ENCODE results near the gene OR6S1. TPM values are rescaled to one million over a fixed set of nuclear protein-coding genes. Genes with fewer than 3 reads are reported as not detected.
A peak's percentile ranks its signal among the peaks of the same experiment; 100 is the strongest.
"Not testable (repeated sequence)": the region's sequence is repeated elsewhere in the genome, so short reads cannot be mapped to it uniquely, and the experiment has no call there.

The OR6S1 gene
- total and polyA plus RNA-seq, 2 donors from 2014 or later, result not detected

DNA sequence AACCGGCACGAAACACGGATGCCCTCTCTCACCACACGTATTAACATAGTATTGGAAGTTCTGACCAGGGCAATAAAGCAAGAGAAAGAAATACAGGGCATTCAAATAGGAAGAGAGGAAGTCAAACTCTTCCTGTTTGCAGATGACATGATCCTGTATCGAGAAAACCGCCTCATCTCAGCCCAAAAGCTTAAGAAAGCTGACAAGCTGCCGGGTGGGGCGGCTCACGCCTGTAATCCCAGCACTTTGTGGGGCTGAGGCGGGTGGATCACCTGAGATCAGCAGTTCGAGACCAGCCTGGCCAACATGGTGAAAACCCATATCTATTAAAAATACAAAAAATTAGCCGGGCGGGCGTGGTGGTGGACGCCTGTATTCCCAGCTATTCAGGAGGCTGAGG lies 17.7 kb downstream of the OR6S1 start:
- H3K4me3 ChIP-seq (ENCODE audit: low read length in 3 of 3), result no peak overlapping the region
- DNase-seq, result no peak
- FAIRE-seq, result no peak
- intact Hi-C loops (cut with DNase I), result no loop called here
- no peak overlapping the region for H3K27ac ChIP-seq (ENCODE audit: low read depth in 2 of 2, low read length in 2 of 2)
- no peak overlapping the region for H3K9ac ChIP-seq (ENCODE audit: low read length in 3 of 3)
- peaks cover 38% of the 10 kb centered on the region for H3K27me3 ChIP-seq (ENCODE audit: control insufficient read depth, insufficient read depth, low read length)
- TF ChIP-seq, protein P1, sequence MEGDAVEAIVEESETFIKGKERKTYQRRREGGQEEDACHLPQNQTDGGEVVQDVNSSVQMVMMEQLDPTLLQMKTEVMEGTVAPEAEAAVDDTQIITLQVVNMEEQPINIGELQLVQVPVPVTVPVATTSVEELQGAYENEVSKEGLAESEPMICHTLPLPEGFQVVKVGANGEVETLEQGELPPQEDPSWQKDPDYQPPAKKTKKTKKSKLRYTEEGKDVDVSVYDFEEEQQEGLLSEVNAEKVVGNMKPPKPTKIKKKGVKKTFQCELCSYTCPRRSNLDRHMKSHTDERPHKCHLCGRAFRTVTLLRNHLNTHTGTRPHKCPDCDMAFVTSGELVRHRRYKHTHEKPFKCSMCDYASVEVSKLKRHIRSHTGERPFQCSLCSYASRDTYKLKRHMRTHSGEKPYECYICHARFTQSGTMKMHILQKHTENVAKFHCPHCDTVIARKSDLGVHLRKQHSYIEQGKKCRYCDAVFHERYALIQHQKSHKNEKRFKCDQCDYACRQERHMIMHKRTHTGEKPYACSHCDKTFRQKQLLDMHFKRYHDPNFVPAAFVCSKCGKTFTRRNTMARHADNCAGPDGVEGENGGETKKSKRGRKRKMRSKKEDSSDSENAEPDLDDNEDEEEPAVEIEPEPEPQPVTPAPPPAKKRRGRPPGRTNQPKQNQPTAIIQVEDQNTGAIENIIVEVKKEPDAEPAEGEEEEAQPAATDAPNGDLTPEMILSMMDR (IDR thresholded peaks at IDR 0.05; ENCODE audit: borderline replicate concordance, extremely low read depth, insufficient read depth), result no peak
- no peaks in the 10 kb centered on the region for H3K36me3 ChIP-seq (ENCODE audit: control insufficient read depth in 2 of 3, insufficient read depth in 3 of 3, low read length in 3 of 3)
- H3K4me1 ChIP-seq (ENCODE audit: control insufficient read depth in 2 of 3, insufficient read depth in 2 of 3, low read depth in 1 of 3, low read length in 3 of 3), result peaks cover 0 to 3% (median 0%) of the 10 kb centered on the region in 3 donors
- H3K9me3 ChIP-seq (ENCODE audit: control insufficient read depth in 2 of 3, insufficient read depth in 1 of 3, low read length in 3 of 3), result no peaks in the 10 kb centered on the region

DNA sequence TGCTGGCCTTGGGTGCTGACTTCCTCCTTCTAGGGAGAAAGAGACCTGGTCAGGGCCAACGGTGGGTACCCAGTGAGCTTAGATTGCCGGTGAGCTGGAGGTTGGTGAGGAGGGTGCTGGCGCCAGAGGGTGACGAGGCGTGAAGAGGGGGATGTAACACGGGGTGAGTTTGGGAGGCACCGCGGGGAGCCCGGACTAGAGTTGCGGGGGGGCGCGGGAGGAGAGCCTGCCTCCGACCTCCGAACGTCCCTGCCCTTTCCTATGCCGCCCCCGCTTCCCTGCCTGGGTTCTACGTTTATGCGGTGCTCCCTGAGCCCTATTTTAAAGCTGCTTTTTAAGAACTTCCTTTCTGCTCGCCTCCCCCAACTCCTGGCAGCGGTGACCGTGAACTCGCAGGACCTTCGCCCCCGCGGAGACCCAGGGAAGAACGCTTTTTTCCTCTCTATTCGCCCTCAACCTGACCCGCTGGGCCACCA lies 18.6 kb downstream of the OR6S1 start:
- Histone ChIP-seq H3K27ac (ENCODE audit: low read depth in 2 of 2, low read length in 2 of 2) (no peak overlapping the region), H3K4me3 (ENCODE audit: low read length in 3 of 3) (no peak overlapping the region), H3K9me3 (ENCODE audit: control insufficient read depth in 2 of 3, insufficient read depth in 1 of 3, low read length in 3 of 3) (no peaks in the 10 kb centered on the region), H3K4me1 (ENCODE audit: control insufficient read depth in 2 of 3, insufficient read depth in 2 of 3, low read depth in 1 of 3, low read length in 3 of 3) (peaks cover 0 to 3% (median 0%) of the 10 kb centered on the region in 3 donors), H3K27me3 (ENCODE audit: control insufficient read depth, insufficient read depth, low read length) (peaks cover 28% of the 10 kb centered on the region), H3K36me3 (ENCODE audit: control insufficient read depth in 2 of 3, insufficient read depth in 3 of 3, low read length in 3 of 3) (no peaks in the 10 kb centered on the region), H3K9ac (ENCODE audit: low read length in 3 of 3) (no peak overlapping the region)
- TF ChIP-seq, protein P1 (IDR thresholded peaks at IDR 0.05; ENCODE audit: borderline replicate concordance, extremely low read depth, insufficient read depth), result no peak
- intact Hi-C loops (cut with DNase I), result no loop called here
- no peak for FAIRE-seq
- peak in 1 of 5 donors; percentile 63 for DNase-seq

DNA sequence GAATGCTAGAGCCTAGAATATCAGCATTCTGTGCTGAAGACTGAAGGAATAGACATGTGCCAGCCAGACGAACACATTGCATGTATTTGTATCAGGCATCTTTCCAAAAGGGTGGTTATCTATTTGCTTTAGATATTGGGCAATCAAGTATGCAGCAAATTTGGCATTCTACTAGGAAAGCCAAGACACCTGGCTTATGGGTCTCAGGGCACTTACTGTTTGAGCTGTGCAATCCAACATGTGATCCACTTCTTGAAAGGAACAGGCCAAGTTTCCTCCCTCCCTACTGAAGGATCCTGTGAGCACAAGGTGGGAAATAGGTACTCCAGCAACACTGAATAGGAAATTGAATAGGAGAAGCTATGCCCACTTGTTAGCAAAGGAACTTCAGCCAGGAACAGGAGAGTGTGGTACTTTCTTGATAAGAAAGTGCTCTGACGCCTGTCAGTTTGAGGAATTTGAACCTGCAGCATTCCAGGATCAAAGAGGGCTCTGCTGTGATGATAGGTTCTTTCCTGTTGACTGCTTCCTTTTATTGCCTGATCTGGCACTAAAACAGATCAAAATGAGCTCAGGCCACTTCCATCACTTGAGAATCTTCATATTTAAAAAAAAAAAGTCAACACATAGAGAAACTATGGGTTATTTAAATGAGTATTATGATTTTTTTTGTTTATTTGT lies 20.6 kb downstream of the OR6S1 start:
- Histone ChIP-seq H3K27ac (ENCODE audit: low read depth in 2 of 2, low read length in 2 of 2) (no peak overlapping the region), H3K9ac (ENCODE audit: low read length in 3 of 3) (no peak overlapping the region), H3K4me1 (ENCODE audit: control insufficient read depth in 2 of 3, insufficient read depth in 2 of 3, low read depth in 1 of 3, low read length in 3 of 3) (peaks cover 0 to 3% (median 0%) of the 10 kb centered on the region in 3 donors), H3K27me3 (ENCODE audit: control insufficient read depth, insufficient read depth, low read length) (peaks cover 14% of the 10 kb centered on the region), H3K4me3 (ENCODE audit: low read length in 3 of 3) (no peak overlapping the region), H3K36me3 (ENCODE audit: control insufficient read depth in 2 of 3, insufficient read depth in 3 of 3, low read length in 3 of 3) (no peaks in the 10 kb centered on the region), H3K9me3 (ENCODE audit: control insufficient read depth in 2 of 3, insufficient read depth in 1 of 3, low read length in 3 of 3) (no peaks in the 10 kb centered on the region)
- intact Hi-C loops (cut with DNase I), result no loop called here
- DNase-seq (no peak), FAIRE-seq (no peak)
- TF ChIP-seq, protein P1 (IDR thresholded peaks at IDR 0.05; ENCODE audit: borderline replicate concordance, extremely low read depth, insufficient read depth), result no peak

DNA sequence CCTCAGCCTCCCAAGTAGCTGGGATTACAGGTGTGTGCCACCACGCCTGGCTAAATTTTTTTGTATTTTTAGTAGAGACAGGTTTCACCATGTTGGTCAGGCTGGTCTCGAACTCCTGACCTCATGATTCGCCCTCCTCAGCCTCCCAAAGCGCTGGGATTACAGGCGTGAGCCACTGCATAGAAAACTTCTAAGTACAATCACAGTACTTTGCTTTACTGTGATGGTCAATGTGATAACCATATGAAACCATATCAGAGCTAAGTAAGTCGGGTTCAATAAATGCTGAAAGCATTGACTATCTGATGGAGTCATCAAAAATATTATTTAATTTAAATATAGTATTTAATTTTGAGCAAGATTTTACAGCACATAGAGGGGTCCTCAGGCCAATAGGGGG lies 21.8 kb downstream of the OR6S1 start:
- H3K36me3 ChIP-seq (ENCODE audit: control insufficient read depth in 2 of 3, insufficient read depth in 3 of 3, low read length in 3 of 3); H3K4me3 ChIP-seq (ENCODE audit: low read length in 3 of 3); H3K27ac ChIP-seq (ENCODE audit: low read depth in 2 of 2, low read length in 2 of 2); H3K9me3 ChIP-seq (ENCODE audit: control insufficient read depth in 2 of 3, insufficient read depth in 1 of 3, low read length in 3 of 3); FAIRE-seq; H3K4me1 ChIP-seq (ENCODE audit: control insufficient read depth in 2 of 3, insufficient read depth in 2 of 3, low read depth in 1 of 3, low read length in 3 of 3); DNase-seq; H3K9ac ChIP-seq (ENCODE audit: low read length in 3 of 3); intact Hi-C loops (cut with DNase I): not testable (repeated sequence)
- peaks cover 10% of the 10 kb centered on the region for H3K27me3 ChIP-seq (ENCODE audit: control insufficient read depth, insufficient read depth, low read length)
